ENCODE results near the gene DENND5B.

Gene DENND5B

GRCh38 chr12:31368666-31369361 is 222.1 kb downstream of the DENND5B start:
- no peak for DNase-seq

- no peak for DNase-seq
Observed at GRCh38 chr12:31366104-31366621, 224.8 kb downstream of the DENND5B start.

GRCh38 chr12:31363831-31364230 is 227.1 kb downstream of the DENND5B start:
- no peak for DNase-seq

- no peak for DNase-seq
Observed at GRCh38 chr12:31363416-31363809, 227.5 kb downstream of the DENND5B start.

GRCh38 chr12:31362759-31363415 is 228.0 kb downstream of the DENND5B start:
- DNase-seq = no peak

- no peak for DNase-seq
Observed at GRCh38 chr12:31362115-31362758, 228.7 kb downstream of the DENND5B start.

- DNase-seq = no peak
Observed at GRCh38 chr12:31361730-31362114, 229.2 kb downstream of the DENND5B start.

GRCh38 chr12:31355747-31356107 is 235.2 kb downstream of the DENND5B start:
- no peak for DNase-seq

- no peak for DNase-seq
Observed at GRCh38 chr12:31353750-31354708, 236.9 kb downstream of the DENND5B start.

GRCh38 chr12:31346267-31346666 is 244.7 kb downstream of the DENND5B start:
- no peak for DNase-seq

GRCh38 chr12:31343139-31343538 is 247.8 kb downstream of the DENND5B start:
- no peak for DNase-seq

GRCh38 chr12:31342286-31342685 is 248.7 kb downstream of the DENND5B start:
- DNase-seq = no peak

GRCh38 chr12:31339831-31340622 is 250.9 kb downstream of the DENND5B start:
- DNase-seq = no peak

GRCh38 chr12:31337952-31338351 is 253.0 kb downstream of the DENND5B start:
- DNase-seq = no peak

Data from cortex of kidney (tissue), 1 donor.